Right cardiac atrium (tissue), 5 donors: Measurements from ENCODE around the gene CCDC57. TPM values are rescaled to one million over a fixed set of nuclear protein-coding genes. Genes with fewer than 3 reads are reported as not detected.
A peak's percentile ranks its signal among the peaks of the same experiment; 100 is the strongest.

Source experiments
- ATAC-seq, 2 donors: fragments of 200-7000 bp; cut with Tn5 transposase; one replicate each; pipeline versions ENCODE4 v1.8.0 to v1.9.1; 2020; ENCODE audit warnings: moderate library complexity in 2 of 2, mild to moderate bottlenecking in 1 of 2
- DNase-seq, 3 donors: peaks; one replicate each; pipeline ENCODE4 v3.0.0-alpha.2; 2020
- H3K27ac ChIP-seq: one replicate; pipeline ENCODE4 v1.5.1; 2013; ENCODE audit warnings: mild to moderate bottlenecking, low read length, control low read depth, moderate library complexity
- H3K27me3 ChIP-seq: one replicate; pipeline ENCODE4 v1.6.1; 2013; ENCODE audit not compliant: control insufficient read depth, insufficient read depth
- H3K4me1 ChIP-seq: one replicate; pipeline ENCODE4 v1.6.1; 2013; ENCODE audit warnings: low read length; ENCODE audit not compliant: control insufficient read depth, insufficient read depth
- H3K4me3 ChIP-seq: one replicate; pipeline ENCODE4 v1.5.1; 2013; ENCODE audit warnings: low read length, control low read depth
- H3K9me3 ChIP-seq: one replicate; pipeline ENCODE4 v1.6.1; 2013; ENCODE audit warnings: low read length; ENCODE audit not compliant: control insufficient read depth
- WGBS: extraction: QIAGEN DNeasy Blood & Tissue Kit; methylation state at CpG from one replicate; pipeline ENCODE4 v1.1.7; 2013; 5-methylcytosine and 5-hydroxymethylcytosine counted together
- intact Hi-C, 4 donors: fragments of 100-400 bp; cut with DNase I; formaldehyde crosslinking; loops; one replicate each; pipeline versions ENCODE4 v1.11.0 to v1.14.0; 2022 to 2023
- polyA plus RNA-seq: library from polyadenylated mRNA; stranded (reverse); fragments of 200-250 nt; gene quantifications from one replicate; pipeline ENCODE4 v1.2.3, GENCODE V29; 2013
- total RNA-seq, 4 donors: library from RNA; stranded (reverse); fragmentation: NEBNext Ultra II Directional; extraction: Animal tissue kit (Norgen Biotek cat#: 25700); gene quantifications; one replicate each; pipeline ENCODE4 v1.2.1, GENCODE V29; 2021
- donor health status: healthy with polysubstance abuse.
- donor health status: DM: no; HTN: yes; CAD: no.
- donor health status: DM: no; HTN: no; CAD: no.
- donor health status: DM: no; HTN: yes; CAD: no; lungs with severe emphysema.
- donor health status: DM: yes; HTN: yes; CAD: no.

Gene CCDC57
- total and polyA plus RNA-seq, 5 donors = 12.1 to 17.3 (median 16.2) TPM

- H3K27me3 ChIP-seq = no peaks in the 10 kb centered on the region
- ATAC-seq (no peak), DNase-seq (peak in 2 of 3 donors; percentile 62 to 67)
- H3K9me3 ChIP-seq = no peaks in the 10 kb centered on the region
- intact Hi-C loops = loop anchor here (5.0 to 10.0 kb wide), 3 partner anchors 60 to 90 kb away; no protein-coding TSS in a partner anchor
- WGBS = 70% methylated on average over 26 of the region's 26 CpGs
- no peak overlapping the region for H3K4me3 ChIP-seq
- peaks cover 4% of the 10 kb centered on the region for H3K4me1 ChIP-seq
- no peak overlapping the region for H3K27ac ChIP-seq
These were observed 21.8 kb upstream of the CCDC57 start for GRCh38 chr17:82234211-82235055.

- peaks cover 4% of the 10 kb centered on the region for H3K4me1 ChIP-seq
- no peaks in the 10 kb centered on the region for H3K9me3 ChIP-seq
- DNase-seq = peak in 2 of 3 donors; percentile 54 to 73
- H3K27ac ChIP-seq = no peak overlapping the region
- intact Hi-C loops = loop anchor here (10.0 kb wide), 2 partner anchors 62 to 92 kb away; no protein-coding TSS in a partner anchor
- no peaks in the 10 kb centered on the region for H3K27me3 ChIP-seq
- WGBS = 73% methylated on average over 21 of the region's 21 CpGs
- H3K4me3 ChIP-seq = no peak overlapping the region
- no peak for ATAC-seq
These were observed 20.5 kb upstream of the CCDC57 start for GRCh38 chr17:82232876-82233785.

GRCh38 chr17:82232322-82232820 lies 19.7 kb upstream of the CCDC57 start:
- no peak for ATAC-seq
- H3K4me1 ChIP-seq = peaks cover 4% of the 10 kb centered on the region
- WGBS = 73% methylated on average over 21 of the region's 21 CpGs
- no peaks in the 10 kb centered on the region for H3K27me3 ChIP-seq
- no peak overlapping the region for H3K4me3 ChIP-seq
- peak overlapping the region; percentile 91 for H3K27ac ChIP-seq
- H3K9me3 ChIP-seq = no peaks in the 10 kb centered on the region
- intact Hi-C loops = loop anchor here (10.0 kb wide), 2 partner anchors 62 to 92 kb away; no protein-coding TSS in a partner anchor
- DNase-seq = peak in 1 of 3 donors; percentile 79

GRCh38 chr17:82231562-82232321 lies 19.1 kb upstream of the CCDC57 start:
- peaks cover 4% of the 10 kb centered on the region for H3K4me1 ChIP-seq
- no peaks in the 10 kb centered on the region for H3K27me3 ChIP-seq
- peak; percentile 42 to 48 for ATAC-seq
- 5% methylated on average over 42 of the region's 42 CpGs for WGBS
- no peaks in the 10 kb centered on the region for H3K9me3 ChIP-seq
- intact Hi-C loops = loop anchor here (10.0 kb wide), 2 partner anchors 63 to 93 kb away; no protein-coding TSS in a partner anchor
- peak overlapping the region; percentile 69 for H3K4me3 ChIP-seq
- H3K27ac ChIP-seq = peak overlapping the region; percentile 91
- DNase-seq = peak; percentile 88 to 93 (median 93)

GRCh38 chr17:82231312-82231561 lies 18.6 kb upstream of the CCDC57 start:
- Histone ChIP-seq H3K27me3 (no peaks in the 10 kb centered on the region), H3K27ac (peak overlapping the region; percentile 91), H3K4me3 (peak overlapping the region; percentile 69), H3K4me1 (peaks cover 4% of the 10 kb centered on the region), H3K9me3 (no peaks in the 10 kb centered on the region)
- WGBS = 1% methylated on average over 18 of the region's 18 CpGs
- DNase-seq (no peak), ATAC-seq (peak in 1 of 2 donors; percentile 5)
- intact Hi-C loops = loop anchor here (10.0 kb wide), 2 partner anchors 64 to 94 kb away; no protein-coding TSS in a partner anchor

- H3K27ac ChIP-seq = peak overlapping the region; percentile 91
- DNase-seq (peak; percentile 92 to 97 (median 97)), ATAC-seq (peak; percentile 76 to 81)
- intact Hi-C loops = loop anchor here (10.0 kb wide), 2 partner anchors 64 to 94 kb away; no protein-coding TSS in a partner anchor
- peak overlapping the region; percentile 69 for H3K4me3 ChIP-seq
- H3K4me1 ChIP-seq = peaks cover 4% of the 10 kb centered on the region
- 5% methylated on average over 76 of the region's 76 CpGs for WGBS
- no peaks in the 10 kb centered on the region for H3K9me3 ChIP-seq
- H3K27me3 ChIP-seq = no peaks in the 10 kb centered on the region
These were observed 18.1 kb upstream of the CCDC57 start for GRCh38 chr17:82230609-82231311.

GRCh38 chr17:82229698-82230608 lies 17.3 kb upstream of the CCDC57 start:
- DNase-seq (peak in 2 of 3 donors; percentile 72 to 74), ATAC-seq (peak; percentile 0)
- Histone ChIP-seq H3K4me1 (peaks cover 4% of the 10 kb centered on the region), H3K9me3 (no peaks in the 10 kb centered on the region), H3K27me3 (no peaks in the 10 kb centered on the region), H3K27ac (peak overlapping the region; percentile 68), H3K4me3 (peak overlapping the region; percentile 69)
- 38% methylated on average over 28 of the region's 28 CpGs for WGBS
- intact Hi-C loops = loop anchor here (10.0 kb wide), 2 partner anchors 65 to 95 kb away; no protein-coding TSS in a partner anchor

GRCh38 chr17:82228842-82229697 lies 16.4 kb upstream of the CCDC57 start, which contains the start of gene SLC16A3:
Gene SLC16A3, plus strand, starts transcription at chr17:82229042. Its CDS starts 6,967 bp downstream, at chr17:82236009.
- H3K27me3 ChIP-seq = no peaks in the 10 kb centered on the region
- ATAC-seq = peak in 1 of 2 donors; percentile 2
- H3K27ac ChIP-seq = peak within 1 kb of the TSS; percentile 68
- whole genome bisulfite sequencing = 3% methylated on average over 105 of the region's 105 CpGs
- no peaks in the 10 kb centered on the region for H3K9me3 ChIP-seq
- H3K4me3 ChIP-seq = peak within 1 kb of the TSS; percentile 69
- DNase-seq = peak; percentile 77 to 90 (median 87)
- H3K4me1 ChIP-seq = peaks cover 4% of the 10 kb centered on the region
- intact Hi-C loops = no loop called here
